Measurements from ENCODE around the gene RING1.
A peak's percentile ranks its signal among the peaks of the same experiment; 100 is the strongest.
"Not testable (repeated sequence)": the region's sequence is repeated elsewhere in the genome, so short reads cannot be mapped to it uniquely, and the experiment has no call there.

RING1 gene

GRCh38 chr6:33216117-33216649, 7.9 kb downstream of the RING1 start:
- TF ChIP-seq, protein P1, sequence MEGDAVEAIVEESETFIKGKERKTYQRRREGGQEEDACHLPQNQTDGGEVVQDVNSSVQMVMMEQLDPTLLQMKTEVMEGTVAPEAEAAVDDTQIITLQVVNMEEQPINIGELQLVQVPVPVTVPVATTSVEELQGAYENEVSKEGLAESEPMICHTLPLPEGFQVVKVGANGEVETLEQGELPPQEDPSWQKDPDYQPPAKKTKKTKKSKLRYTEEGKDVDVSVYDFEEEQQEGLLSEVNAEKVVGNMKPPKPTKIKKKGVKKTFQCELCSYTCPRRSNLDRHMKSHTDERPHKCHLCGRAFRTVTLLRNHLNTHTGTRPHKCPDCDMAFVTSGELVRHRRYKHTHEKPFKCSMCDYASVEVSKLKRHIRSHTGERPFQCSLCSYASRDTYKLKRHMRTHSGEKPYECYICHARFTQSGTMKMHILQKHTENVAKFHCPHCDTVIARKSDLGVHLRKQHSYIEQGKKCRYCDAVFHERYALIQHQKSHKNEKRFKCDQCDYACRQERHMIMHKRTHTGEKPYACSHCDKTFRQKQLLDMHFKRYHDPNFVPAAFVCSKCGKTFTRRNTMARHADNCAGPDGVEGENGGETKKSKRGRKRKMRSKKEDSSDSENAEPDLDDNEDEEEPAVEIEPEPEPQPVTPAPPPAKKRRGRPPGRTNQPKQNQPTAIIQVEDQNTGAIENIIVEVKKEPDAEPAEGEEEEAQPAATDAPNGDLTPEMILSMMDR (IDR thresholded peaks at IDR 0.05) = no peak
- Mint-ChIP-seq H3K36me3 (ENCODE audit: low read depth) (peaks cover 6% of the 10 kb centered on the region), H3K4me1 (peaks cover 47% of the 10 kb centered on the region), H3K4me3 (no peak overlapping the region), H3K27ac (no peak overlapping the region), H3K9me3 (no peaks in the 10 kb centered on the region), H3K27me3 (ENCODE audit: low read depth, poor library complexity) (peaks cover 86% of the 10 kb centered on the region)
- no peak for DNase-seq

DNA sequence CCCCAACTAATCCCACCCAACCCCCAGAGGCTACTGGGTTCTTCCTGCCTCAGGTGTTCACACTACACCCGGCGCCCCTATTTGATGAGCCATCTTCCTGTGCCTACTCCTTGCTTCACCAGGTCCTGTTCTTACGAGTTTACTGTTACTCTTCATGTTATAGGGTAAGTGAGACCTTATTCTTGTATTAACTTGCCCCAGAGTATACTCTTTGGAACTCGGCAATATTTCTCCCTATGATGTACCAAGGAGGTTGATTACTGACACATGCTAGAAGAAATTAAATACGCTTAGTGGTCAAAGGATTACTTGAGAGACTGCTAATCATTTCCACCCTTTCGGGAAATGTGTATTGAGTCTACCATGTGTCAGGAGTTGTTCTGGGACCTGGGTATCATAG, 8.9 kb downstream of the RING1 start:
- no peak overlapping the region for H3K27ac Mint-ChIP-seq
- peaks cover 42% of the 10 kb centered on the region for H3K4me1 Mint-ChIP-seq
- peaks cover 87% of the 10 kb centered on the region for H3K27me3 Mint-ChIP-seq (ENCODE audit: low read depth, poor library complexity)

DNA sequence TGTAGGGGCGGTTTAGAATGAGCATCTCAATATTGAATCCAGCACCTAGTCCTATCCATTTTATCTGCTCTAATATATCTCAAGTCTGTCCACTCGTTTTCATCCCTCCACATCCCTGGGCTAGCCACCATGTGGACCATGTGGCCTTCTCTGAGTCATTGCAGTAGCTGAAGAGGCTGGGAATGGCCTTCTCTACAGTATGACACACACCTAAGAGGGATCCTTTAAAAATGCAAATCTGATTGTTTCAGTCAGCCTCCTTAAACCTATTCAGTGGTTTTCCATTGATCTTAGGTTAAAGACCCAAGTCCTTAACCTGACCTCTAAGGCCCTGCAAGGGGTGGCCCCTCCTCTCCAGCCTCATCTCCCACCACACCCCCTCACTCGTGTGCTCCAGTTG, 9.4 kb downstream of the RING1 start:
- Mint-ChIP-seq H3K4me3 (no peak overlapping the region), H3K27me3 (ENCODE audit: low read depth, poor library complexity) (peaks cover 87% of the 10 kb centered on the region), H3K27ac (no peak overlapping the region), H3K9me3 (peaks cover 3% of the 10 kb centered on the region), H3K4me1 (peaks cover 38% of the 10 kb centered on the region), H3K36me3 (ENCODE audit: low read depth) (no peaks in the 10 kb centered on the region)
- no peak for DNase-seq
- TF ChIP-seq, protein P1 (IDR thresholded peaks at IDR 0.05) = no peak

More for the DNA sequence above, 8.9 kb downstream of the RING1 start:
- TF ChIP-seq, protein P1 (IDR thresholded peaks at IDR 0.05) = no peak
- H3K9me3 Mint-ChIP-seq = no peaks in the 10 kb centered on the region
- DNase-seq = no peak
- H3K4me3 Mint-ChIP-seq = no peak overlapping the region
- H3K36me3 Mint-ChIP-seq (ENCODE audit: low read depth) = peaks cover under 1% of the 10 kb centered on the region

GRCh38 chr6:33226503-33227120, 18.3 kb downstream of the RING1 start:
- Mint-ChIP-seq H3K9me3 (peaks cover 16% of the 10 kb centered on the region), H3K27me3 (ENCODE audit: low read depth, poor library complexity) (peaks cover 77% of the 10 kb centered on the region), H3K4me1 (peaks cover 13% of the 10 kb centered on the region)
- DNase-seq; H3K36me3 Mint-ChIP-seq (ENCODE audit: low read depth); H3K27ac Mint-ChIP-seq; H3K4me3 Mint-ChIP-seq: not testable (repeated sequence)

DNA sequence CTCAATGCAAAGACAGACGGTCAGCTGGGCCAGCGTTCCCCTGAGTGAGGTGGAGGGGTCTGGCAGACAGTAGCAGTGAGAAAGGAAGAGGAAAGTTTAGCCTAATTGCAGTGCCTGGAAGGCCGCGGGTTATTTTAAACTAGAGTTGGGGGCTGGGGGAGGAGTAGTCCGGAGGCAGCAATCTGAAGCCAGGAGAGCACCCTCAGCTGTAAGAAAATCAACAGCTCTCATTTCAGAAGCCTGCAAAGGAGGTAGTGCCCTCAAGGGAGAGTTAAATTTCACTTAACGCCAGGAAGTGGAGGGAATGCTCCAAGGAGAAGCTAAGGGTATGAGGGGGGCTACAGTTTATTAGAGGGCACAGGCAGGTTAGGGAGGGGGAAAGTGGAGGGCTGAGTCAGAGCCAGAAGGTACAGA, 26.9 kb downstream of the RING1 start:
- Mint-ChIP-seq H3K4me1 (peaks cover 78% of the 10 kb centered on the region), H3K4me3 (peak overlapping the region; percentile 63), H3K36me3 (ENCODE audit: low read depth) (no peaks in the 10 kb centered on the region), H3K27ac (peak overlapping the region; percentile 92), H3K27me3 (ENCODE audit: low read depth, poor library complexity) (peaks cover 32% of the 10 kb centered on the region), H3K9me3 (peaks cover 5% of the 10 kb centered on the region)
- DNase-seq = peak; percentile 43
- TF ChIP-seq, protein P1 (IDR thresholded peaks at IDR 0.05) = no peak

GRCh38 chr6:33236328-33236727, 28.0 kb downstream of the RING1 start:
- TF ChIP-seq, protein P1 (IDR thresholded peaks at IDR 0.05) = no peak
- H3K36me3 Mint-ChIP-seq (ENCODE audit: low read depth) = no peaks in the 10 kb centered on the region
- H3K4me1 Mint-ChIP-seq = peaks cover 73% of the 10 kb centered on the region
- peaks cover 5% of the 10 kb centered on the region for H3K9me3 Mint-ChIP-seq
- no peak overlapping the region for H3K4me3 Mint-ChIP-seq
- H3K27me3 Mint-ChIP-seq (ENCODE audit: low read depth, poor library complexity) = peaks cover 34% of the 10 kb centered on the region
- H3K27ac Mint-ChIP-seq = no peak overlapping the region
- DNase-seq = no peak

Measured in nephron progenitor cell (in vitro differentiated cells).